GM12892 (cell line): ENCODE results near the gene SLC9A9.

Source experiments
- POLR2A ChIP-seq: IDR thresholded peaks from 2 replicates; pipeline ENCODE4 v1.6.1; 2011; ENCODE audit warnings: low read depth, low read length, control low read depth
- POLR2AphosphoS5 ChIP-seq: IDR thresholded peaks from 2 replicates; pipeline ENCODE4 v1.6.1; 2011; ENCODE audit warnings: low read depth, low read length, control low read depth
- TAF1 ChIP-seq: IDR thresholded peaks from 2 replicates; pipeline ENCODE4 v1.6.1; 2011; ENCODE audit warnings: low read depth, mild to moderate bottlenecking, control low read depth, low read length, borderline replicate concordance

DNA sequence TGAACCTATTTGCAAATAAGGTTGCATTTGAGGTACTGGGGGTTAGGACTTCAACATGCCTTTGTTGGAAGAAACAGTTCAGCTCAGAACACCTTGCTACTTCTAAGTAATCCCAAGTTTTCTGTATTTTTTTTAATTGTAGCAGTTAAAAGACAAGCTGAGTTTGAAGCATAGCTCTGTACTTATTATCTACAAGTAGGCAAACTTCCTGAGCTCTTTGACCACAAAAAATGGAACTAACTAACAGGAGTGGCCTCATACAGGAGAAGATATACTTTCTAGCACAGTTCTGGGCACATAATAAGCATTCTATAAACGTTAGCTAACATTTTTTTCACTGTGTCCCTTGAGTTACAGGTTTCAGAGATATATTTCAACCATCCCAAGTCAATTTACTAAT lies 569.5 kb downstream of the SLC9A9 start:
- TF ChIP-seq POLR2A (no peak), POLR2AphosphoS5 (no peak), TAF1 (no peak)
